Keratinocyte (primary cell): ENCODE data around the gene MAGI1. TPM values are rescaled to one million over a fixed set of nuclear protein-coding genes. Genes with fewer than 3 reads are reported as not detected.

ENCODE experiments used
- DNase-seq: peaks from one replicate; pipeline ENCODE4 v3.0.0-alpha.2; 2011; ENCODE audit warnings: low read depth, missing footprints, low spot score
- FAIRE-seq: peaks from 2 replicates; lab custom pipeline; 2011; peaks lifted over from hg19 to GRCh38; lab: Jason Lieb, UNC
- H2AFZ ChIP-seq: 2 replicates; pipeline ENCODE4 v1.6.0; 2012; ENCODE audit warnings: low read length, control low read depth, inconsistent platforms; ENCODE audit not compliant: control insufficient read depth
- H3K27ac ChIP-seq: 2 replicates; pipeline ENCODE4 v1.5.1; 2011; ENCODE audit warnings: low read length; ENCODE audit not compliant: control insufficient read depth, insufficient read depth
- H3K27me3 ChIP-seq: 3 replicates; pipeline ENCODE4 v1.6.0; 2011; ENCODE audit warnings: low read length; ENCODE audit not compliant: control insufficient read depth, insufficient read depth; ENCODE audit errors: extremely low read depth
- H3K36me3 ChIP-seq, 2 experiments: 2 replicates in 1 of 2; 3 replicates in 1 of 2; pipeline ENCODE4 v1.5.1; 2011; ENCODE audit warnings: low read length in 2 of 2, mild to moderate bottlenecking in 1 of 2; ENCODE audit not compliant: control insufficient read depth in 2 of 2, insufficient read depth in 2 of 2; ENCODE audit errors: extremely low read depth in 1 of 2
- H3K4me1 ChIP-seq: 3 replicates; pipeline ENCODE4 v1.5.1; 2011; ENCODE audit warnings: low read length; ENCODE audit not compliant: control insufficient read depth, insufficient read depth; ENCODE audit errors: extremely low read depth
- H3K4me2 ChIP-seq: 3 replicates; pipeline ENCODE4 v1.6.0; 2011; ENCODE audit warnings: low read depth, low read length; ENCODE audit not compliant: control insufficient read depth, insufficient read depth; ENCODE audit errors: extremely low read depth
- H3K4me3 ChIP-seq, 3 experiments: fragments of 200-600 bp in 1 of 3; sonication (generic) in 1 of 3; 2 replicates in 2 of 3; 3 replicates in 1 of 3; pipeline ENCODE4 v1.5.1; 2011 to 2016; ENCODE audit warnings: low read length in 3 of 3, mild to moderate bottlenecking in 3 of 3, control low read depth in 2 of 3, inconsistent platforms in 1 of 3, low read depth in 1 of 3, mixed read lengths in 1 of 3, mixed run types in 1 of 3, moderate library complexity in 1 of 3; ENCODE audit not compliant: control insufficient read depth in 2 of 3, insufficient read depth in 2 of 3; ENCODE audit errors: extremely low read depth in 1 of 3
- H3K79me2 ChIP-seq: 2 replicates; pipeline ENCODE4 v1.6.0; 2012; ENCODE audit warnings: low read length; ENCODE audit not compliant: control insufficient read depth, insufficient read depth
- H3K9ac ChIP-seq: 3 replicates; pipeline ENCODE4 v1.6.0; 2011; ENCODE audit warnings: low read length; ENCODE audit not compliant: control insufficient read depth, insufficient read depth; ENCODE audit errors: extremely low read depth
- H3K9me1 ChIP-seq: 3 replicates; pipeline ENCODE4 v1.6.0; 2011; ENCODE audit warnings: low read length; ENCODE audit not compliant: control insufficient read depth, insufficient read depth; ENCODE audit errors: extremely low read depth
- H3K9me3 ChIP-seq: 2 replicates; pipeline ENCODE4 v1.5.1; 2012; ENCODE audit warnings: low read depth, low read length; ENCODE audit not compliant: control insufficient read depth
- H4K20me1 ChIP-seq: 3 replicates; pipeline ENCODE4 v1.6.0; 2011; ENCODE audit warnings: low read length; ENCODE audit not compliant: control insufficient read depth, insufficient read depth; ENCODE audit errors: extremely low read depth
- EZH2 ChIP-seq: IDR thresholded peaks from one replicate; pipeline ENCODE4 v1.6.1; 2012; ENCODE audit warnings: inconsistent platforms, mild to moderate bottlenecking, low read length, moderate library complexity
- dilution Hi-C: fragments of 300-500 bp; cut with MboI; formaldehyde crosslinking; loops from one replicate; pipeline ENCODE4 v1.7.0; 2020; ENCODE audit warnings: low sequenced_read_pairs; ENCODE audit not compliant: extremely low pct_ligation_motif_present
- polyA plus RNA-seq, 5 experiments: library from polyadenylated mRNA; depleted of rRNA in 3 of 5; stranded (reverse) in 3 of 5; stranded (forward) in 1 of 5; unstranded in 1 of 5; fragments of >200 nt; gene quantifications; 1 replicate in 1 of 5; 2 replicates in 3 of 5; 3 replicates in 1 of 5; pipeline versions ENCODE4 v1.2.1 to v1.2.3, GENCODE V29; 2011 to 2012; ENCODE audit warnings: missing spikeins in 2 of 5, low read depth in 1 of 5, low replicate concordance in 1 of 5
- TF ChIP-seq, protein P1 (sequence below), 3 experiments: IDR thresholded peaks in 1 of 3; conservative IDR thresholded peaks in 1 of 3; optimal IDR thresholded peaks in 1 of 3; 2 replicates in 2 of 3; 3 replicates in 1 of 3; pipeline versions ENCODE3 to v1.5.1; 2011; ENCODE audit warnings: low read length in 3 of 3, mild to moderate bottlenecking in 3 of 3, moderate library complexity in 2 of 3, control low read depth in 1 of 3, inconsistent platforms in 1 of 3; ENCODE audit not compliant: insufficient read depth in 2 of 3; ENCODE audit errors: extremely low read depth in 1 of 3

The MAGI1 gene
- polyA plus RNA-seq, 1 donor (not counting 4 experiments of a cell fraction or from before 2014, with no cell fraction given) = 10.9 TPM

DNA sequence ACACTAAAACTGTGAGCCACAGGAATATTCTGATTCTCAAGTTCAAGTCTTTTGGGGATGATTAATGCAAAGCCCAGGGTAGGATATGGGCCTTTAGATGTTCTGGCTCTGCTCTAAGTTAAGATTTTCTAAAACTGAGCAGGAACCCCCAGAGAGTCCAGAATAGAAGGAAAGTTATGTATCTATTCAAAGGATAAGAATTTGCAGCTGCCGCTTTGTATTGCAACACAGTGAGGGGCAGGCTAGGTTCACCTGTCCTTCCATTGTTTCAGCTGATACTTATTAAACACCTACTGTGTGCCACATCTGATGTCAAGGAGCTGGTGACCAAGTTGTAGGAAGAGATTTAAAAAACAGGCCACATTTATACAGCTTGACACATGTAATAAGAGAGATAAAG is 290.4 kb downstream of the MAGI1 start:
- Histone ChIP-seq H3K9me3 (no peaks in the 10 kb centered on the region), H3K27ac (no peak overlapping the region), H2AFZ (no peak overlapping the region), H3K36me3 (no peaks in the 10 kb centered on the region), H3K79me2 (no peaks in the 10 kb centered on the region), H3K9ac (no peak overlapping the region), H3K4me2 (no peak overlapping the region), H3K4me3 (no peak overlapping the region), H3K9me1 (no peaks in the 10 kb centered on the region), H3K4me1 (no peaks in the 10 kb centered on the region), H3K27me3 (no peaks in the 10 kb centered on the region), H4K20me1 (peaks cover 4% of the 10 kb centered on the region)
- TF ChIP-seq, protein P1, sequence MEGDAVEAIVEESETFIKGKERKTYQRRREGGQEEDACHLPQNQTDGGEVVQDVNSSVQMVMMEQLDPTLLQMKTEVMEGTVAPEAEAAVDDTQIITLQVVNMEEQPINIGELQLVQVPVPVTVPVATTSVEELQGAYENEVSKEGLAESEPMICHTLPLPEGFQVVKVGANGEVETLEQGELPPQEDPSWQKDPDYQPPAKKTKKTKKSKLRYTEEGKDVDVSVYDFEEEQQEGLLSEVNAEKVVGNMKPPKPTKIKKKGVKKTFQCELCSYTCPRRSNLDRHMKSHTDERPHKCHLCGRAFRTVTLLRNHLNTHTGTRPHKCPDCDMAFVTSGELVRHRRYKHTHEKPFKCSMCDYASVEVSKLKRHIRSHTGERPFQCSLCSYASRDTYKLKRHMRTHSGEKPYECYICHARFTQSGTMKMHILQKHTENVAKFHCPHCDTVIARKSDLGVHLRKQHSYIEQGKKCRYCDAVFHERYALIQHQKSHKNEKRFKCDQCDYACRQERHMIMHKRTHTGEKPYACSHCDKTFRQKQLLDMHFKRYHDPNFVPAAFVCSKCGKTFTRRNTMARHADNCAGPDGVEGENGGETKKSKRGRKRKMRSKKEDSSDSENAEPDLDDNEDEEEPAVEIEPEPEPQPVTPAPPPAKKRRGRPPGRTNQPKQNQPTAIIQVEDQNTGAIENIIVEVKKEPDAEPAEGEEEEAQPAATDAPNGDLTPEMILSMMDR (optimal IDR thresholded peaks at IDR 0.05 in 1 of 3, IDR thresholded peaks at IDR 0.05 in 1 of 3, conservative IDR thresholded peaks at IDR 0.05 in 1 of 3; ENCODE audit: extremely low read depth in 1 of 3, insufficient read depth in 2 of 3, low read length in 3 of 3) = no peak
- FAIRE-seq (no peak), DNase-seq (no peak)
- dilution Hi-C loops = no loop called here

DNA sequence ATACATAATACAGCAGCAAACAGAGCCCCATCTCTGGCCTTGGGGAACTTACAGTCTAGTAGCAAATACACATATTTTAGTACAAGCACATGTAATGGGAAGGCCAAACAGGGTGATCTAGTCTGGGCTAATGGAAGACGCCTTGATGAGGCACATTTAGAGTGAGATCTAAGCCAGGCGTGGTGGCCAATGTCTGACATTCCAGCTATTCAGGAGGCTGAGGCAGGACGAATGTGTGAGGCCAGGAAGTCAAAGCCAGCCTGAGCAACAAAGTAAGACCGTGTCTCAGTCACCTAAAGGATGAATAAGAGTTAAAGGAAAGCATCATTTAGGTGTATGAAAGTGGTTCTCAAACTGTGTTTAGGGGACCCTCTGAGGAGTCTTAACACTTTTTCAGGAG is 291.9 kb downstream of the MAGI1 start:
- no peak for FAIRE-seq
- Histone ChIP-seq H3K79me2 (no peaks in the 10 kb centered on the region), H2AFZ (no peak overlapping the region), H3K27me3 (no peaks in the 10 kb centered on the region), H3K9me1 (no peaks in the 10 kb centered on the region), H3K4me1 (no peaks in the 10 kb centered on the region), H4K20me1 (peaks cover 4% of the 10 kb centered on the region), H3K36me3 (no peaks in the 10 kb centered on the region), H3K9ac (no peak overlapping the region), H3K9me3 (no peaks in the 10 kb centered on the region), H3K4me2 (no peak overlapping the region), H3K4me3 (no peak overlapping the region), H3K27ac (no peak overlapping the region)
- no peak for DNase-seq
- no peak for TF ChIP-seq EZH2
- TF ChIP-seq, protein P1 (optimal IDR thresholded peaks at IDR 0.05 in 1 of 3, IDR thresholded peaks at IDR 0.05 in 1 of 3, conservative IDR thresholded peaks at IDR 0.05 in 1 of 3; ENCODE audit: extremely low read depth in 1 of 3, insufficient read depth in 2 of 3, low read length in 3 of 3) = no peak
- dilution Hi-C loops = no loop called here
